HG03097 (cell line): Measurements from ENCODE around the gene LCA5L.
A peak's percentile ranks its signal among the peaks of the same experiment; 100 is the strongest.
"Not testable (repeated sequence)": the region's sequence is repeated elsewhere in the genome, so short reads cannot be mapped to it uniquely, and the experiment has no call there.

ENCODE experiments used
- ATAC-seq: cut with Tn5 transposase; IDR thresholded peaks from one replicate; pipeline ENCODE4 v1.9.1; 2021; ENCODE audit not compliant: unreplicated experiment, low FRiP score

Gene LCA5L

DNA sequence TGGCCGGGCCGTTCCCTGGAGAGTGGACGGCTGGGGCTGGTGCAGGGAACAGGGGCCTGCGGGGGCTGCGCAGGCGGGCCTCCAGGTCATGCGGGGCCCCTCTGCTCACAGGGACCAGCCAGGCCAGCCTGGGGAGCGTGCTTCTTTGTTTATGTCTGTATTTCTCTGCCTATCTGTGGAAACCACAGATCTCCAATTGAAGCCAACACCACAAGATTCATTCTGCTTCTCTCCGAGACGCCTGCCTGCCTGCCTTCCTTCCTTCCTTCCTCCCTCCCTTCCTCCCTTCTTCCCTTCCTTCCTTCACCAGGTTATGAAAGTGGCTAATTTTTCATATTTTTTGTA is 56.8 kb downstream of the LCA5L start:
- no peak for ATAC-seq

- peak; percentile 76 for ATAC-seq
Measured at GRCh38 chr21:39388038-39388810, 57.4 kb downstream of the LCA5L start.

- ATAC-seq = no peak
Measured at GRCh38 chr21:39387461-39388037, 58.0 kb downstream of the LCA5L start.

DNA sequence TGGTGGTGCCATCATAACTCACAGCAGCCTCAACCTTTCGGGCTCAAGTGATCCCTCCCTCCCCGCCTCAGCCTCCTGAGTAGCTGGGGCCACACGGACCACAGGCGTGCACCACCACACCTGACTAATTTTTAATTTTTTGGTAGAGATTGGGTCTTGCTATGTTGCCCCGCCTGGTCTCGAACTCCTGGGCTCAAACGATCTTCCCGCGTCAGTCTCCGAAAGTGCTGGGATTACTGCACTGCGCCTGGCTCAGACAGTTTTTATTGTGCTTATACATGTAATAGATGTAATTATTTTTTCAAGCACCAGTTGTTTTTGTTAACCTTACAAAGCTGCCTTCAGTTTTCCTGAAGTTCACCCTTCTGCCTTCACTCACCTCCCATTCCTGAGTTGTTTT is 58.7 kb downstream of the LCA5L start:
- no peak for ATAC-seq

- ATAC-seq = no peak
Measured at GRCh38 chr21:39386194-39386593, 59.4 kb downstream of the LCA5L start.

- peak; percentile 36 for ATAC-seq
Measured at GRCh38 chr21:39385299-39386145, 60.1 kb downstream of the LCA5L start.

DNA sequence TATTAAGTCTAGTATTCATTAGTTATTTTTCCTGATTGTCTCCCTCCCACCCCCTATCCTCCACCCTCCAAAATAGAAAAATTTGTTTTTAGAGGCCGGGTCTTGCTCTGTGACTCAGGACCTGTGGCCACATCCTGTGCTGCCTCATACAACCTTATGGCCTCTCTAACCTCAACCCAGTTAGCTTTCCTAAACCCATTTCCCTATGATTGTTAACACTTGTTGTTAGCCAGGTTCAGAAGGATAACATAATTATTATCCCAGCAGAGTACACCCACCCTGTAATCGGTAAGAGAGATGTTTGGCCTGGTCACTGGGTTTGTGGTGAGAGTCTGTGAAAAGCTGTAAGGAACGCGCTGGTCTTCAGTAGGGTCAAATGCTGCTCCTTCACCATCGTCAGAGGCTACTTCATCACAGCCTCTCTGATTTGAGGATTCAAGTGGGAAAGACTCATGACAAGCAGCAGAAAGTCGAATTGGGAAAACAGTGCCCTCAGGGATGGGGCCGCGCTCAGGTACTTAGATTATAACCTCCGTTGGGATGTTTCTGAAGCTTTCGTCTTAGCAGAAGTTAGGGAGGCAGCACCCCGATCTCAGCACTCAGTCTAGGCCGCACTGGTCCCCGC is 60.8 kb downstream of the LCA5L start:
- no peak for ATAC-seq

DNA sequence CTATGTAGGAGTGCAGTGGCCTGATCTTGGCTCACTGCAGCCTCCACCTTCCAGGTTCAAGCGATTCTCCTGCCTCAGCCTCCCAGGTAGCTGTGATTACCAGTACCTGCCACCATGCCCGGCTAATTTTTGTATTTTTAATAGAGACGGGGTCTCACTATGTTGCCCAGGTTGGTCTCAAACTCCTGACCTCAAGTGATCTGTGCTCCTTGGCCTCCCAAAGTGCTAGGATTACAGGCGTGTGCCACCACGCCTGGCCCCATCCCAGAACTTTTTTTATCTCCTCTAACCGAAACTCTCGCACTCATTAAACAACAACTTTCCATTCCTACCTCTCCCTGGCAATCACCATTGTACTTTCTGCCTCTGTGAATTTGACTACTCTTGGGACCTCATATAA is 63.5 kb downstream of the LCA5L start:
- ATAC-seq = not testable (repeated sequence)

DNA sequence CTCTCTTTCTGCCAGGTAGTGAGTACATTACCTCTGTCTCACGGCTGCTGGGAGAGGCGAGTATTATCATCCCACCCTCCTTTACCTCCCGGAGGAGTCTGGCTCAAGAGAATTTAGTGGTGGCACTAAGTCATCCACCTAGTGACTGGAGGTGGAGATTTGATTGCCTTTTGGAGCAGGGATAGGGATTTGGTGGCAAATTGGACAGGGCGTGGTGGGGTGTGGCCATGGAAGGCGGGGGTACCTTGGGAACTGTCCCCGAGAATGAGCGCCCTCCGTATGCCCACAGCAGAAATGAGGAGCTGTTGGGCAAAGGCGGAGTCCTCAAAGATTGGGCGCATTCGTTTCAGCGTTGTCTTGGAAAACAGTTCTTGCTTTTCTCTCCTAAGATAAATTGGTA is 64.6 kb downstream of the LCA5L start:
- no peak for ATAC-seq

- peak; percentile 94 for ATAC-seq
Measured at GRCh38 chr21:39379986-39380891, 65.3 kb downstream of the LCA5L start.

DNA sequence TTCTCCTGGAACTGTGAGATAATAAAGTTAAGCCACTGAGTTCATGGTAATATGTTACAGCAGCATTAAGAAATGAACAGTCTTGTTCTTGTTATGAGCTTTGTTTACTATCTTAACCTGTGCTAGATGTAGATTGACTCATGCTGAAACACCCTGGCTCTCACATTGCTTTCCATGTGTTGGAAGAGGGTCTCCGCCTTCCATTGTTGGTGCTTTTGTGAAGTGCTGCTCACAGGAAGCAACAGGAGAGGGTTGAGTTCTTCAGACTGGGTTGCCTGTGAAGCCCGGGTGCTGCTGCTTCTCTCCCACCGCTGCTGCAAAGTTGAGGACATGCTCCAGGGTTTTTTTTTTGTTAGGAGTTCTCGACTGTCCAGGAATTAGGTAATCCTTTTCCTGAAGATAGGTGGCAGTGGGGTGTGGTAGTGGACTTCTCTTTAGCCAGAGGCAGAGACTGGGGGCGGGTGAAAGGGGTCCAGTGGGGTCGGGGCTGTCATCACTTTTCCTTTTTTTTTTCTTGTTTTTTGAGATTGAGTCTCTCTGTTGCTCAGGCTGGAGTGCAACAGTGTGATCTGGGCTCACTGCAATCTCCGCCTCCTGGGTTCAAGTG is 68.0 kb downstream of the LCA5L start:
- ATAC-seq = no peak

DNA sequence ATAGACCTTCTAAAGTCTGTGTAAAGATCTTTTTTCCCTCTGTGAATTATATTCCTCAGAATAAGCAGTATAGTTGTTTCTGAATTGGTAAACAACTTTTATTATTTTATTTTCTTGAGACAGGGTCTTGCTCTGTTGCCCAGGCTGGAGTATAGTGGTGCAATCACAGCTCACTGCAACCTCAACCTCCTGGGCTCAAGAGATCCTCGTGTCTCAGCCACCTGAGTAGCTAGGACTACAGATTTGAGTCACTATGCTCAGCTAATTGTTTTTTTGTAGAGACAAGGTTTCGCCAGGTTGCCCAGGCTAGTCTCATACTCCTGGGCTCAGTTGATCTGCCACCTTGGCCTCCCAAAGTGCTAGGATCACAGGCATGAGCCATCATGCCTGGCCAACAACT is 70.1 kb downstream of the LCA5L start:
- no peak for ATAC-seq

DNA sequence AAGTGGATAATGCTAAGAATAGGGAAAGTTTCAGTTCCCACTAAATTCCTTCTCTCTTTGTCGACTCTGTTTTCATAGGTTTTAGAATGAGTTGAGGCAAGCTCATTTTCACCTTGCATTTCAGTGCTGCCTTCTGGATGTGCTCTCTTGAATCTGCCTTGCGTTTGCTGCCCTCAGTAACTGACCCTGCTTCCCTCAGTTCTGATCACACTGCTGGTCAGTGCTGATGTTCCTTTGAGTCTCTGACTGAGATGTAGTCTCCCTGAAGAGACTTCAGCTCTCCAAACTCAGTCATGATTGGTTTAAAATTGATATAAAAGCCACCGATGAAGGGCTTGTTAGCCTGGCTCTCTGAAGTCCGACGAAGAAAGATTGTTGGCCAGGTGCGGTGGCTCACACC is 71.5 kb downstream of the LCA5L start:
- no peak for ATAC-seq

GRCh38 chr21:39373634-39374033 is 71.9 kb downstream of the LCA5L start:
- no peak for ATAC-seq

DNA sequence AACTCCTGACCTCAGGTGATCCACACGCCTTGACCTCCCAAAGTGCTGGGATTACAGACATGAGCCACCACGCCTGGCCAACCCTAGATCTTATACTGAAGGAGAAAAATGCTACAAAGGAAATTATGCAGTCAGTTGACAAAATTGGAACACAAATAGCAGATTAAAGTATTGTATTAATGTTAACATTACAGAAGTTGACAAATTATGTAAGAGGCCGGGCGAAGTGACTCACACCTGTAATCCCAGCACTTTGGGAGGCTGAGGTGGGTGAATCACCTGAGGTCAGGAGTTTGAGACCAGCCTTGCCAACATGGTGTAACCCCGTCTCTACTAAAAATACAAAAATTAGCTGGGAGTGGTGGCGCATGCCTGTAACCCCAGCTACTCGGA is 75.7 kb downstream of the LCA5L start:
- not testable (repeated sequence) for ATAC-seq

DNA sequence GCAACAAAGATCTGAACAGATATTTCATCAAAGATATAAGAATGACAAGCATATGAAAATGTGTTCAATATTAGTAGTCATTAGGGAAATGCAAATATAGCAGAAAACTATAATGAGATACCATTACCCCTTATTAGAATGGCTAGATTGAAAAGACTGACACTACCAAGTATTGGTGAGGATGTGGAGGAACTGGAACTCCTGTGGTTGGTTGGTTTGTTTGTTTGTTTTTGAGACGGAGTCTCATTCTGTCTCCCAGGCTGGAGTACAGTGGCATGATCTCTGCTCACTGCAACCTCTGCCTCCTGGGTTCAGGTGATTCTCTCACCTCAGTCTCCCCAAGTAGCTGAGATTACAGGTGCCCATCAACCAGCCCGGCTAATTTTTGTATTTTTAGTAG is 77.8 kb downstream of the LCA5L start:
- ATAC-seq = no peak

DNA sequence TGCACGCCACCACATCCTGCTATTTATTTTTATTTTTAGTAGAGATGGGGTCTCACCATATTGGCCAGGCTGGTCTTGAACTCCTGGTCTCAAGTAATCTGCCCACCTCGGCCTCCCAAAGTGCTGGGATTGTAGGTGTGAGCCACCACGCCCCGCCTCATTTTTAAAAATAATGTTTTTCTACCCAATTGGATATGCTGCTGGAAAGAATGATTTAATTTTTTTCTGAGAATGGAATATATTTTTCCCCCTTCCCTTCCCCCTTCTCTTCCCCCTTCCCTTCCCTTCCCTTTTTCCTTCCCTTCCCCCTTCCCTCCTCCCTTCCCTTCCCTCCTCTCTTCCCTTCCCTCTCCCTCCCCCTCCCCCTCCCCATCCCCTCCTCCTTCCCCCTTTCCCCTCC is 79.0 kb downstream of the LCA5L start:
- no peak for ATAC-seq

- no peak for ATAC-seq
Measured at GRCh38 chr21:39364949-39365348, 80.6 kb downstream of the LCA5L start.

GRCh38 chr21:39363607-39364555 is 81.7 kb downstream of the LCA5L start:
- no peak for ATAC-seq
